ENCODE measurements around the gene LYL1.

Gene LYL1

DNA sequence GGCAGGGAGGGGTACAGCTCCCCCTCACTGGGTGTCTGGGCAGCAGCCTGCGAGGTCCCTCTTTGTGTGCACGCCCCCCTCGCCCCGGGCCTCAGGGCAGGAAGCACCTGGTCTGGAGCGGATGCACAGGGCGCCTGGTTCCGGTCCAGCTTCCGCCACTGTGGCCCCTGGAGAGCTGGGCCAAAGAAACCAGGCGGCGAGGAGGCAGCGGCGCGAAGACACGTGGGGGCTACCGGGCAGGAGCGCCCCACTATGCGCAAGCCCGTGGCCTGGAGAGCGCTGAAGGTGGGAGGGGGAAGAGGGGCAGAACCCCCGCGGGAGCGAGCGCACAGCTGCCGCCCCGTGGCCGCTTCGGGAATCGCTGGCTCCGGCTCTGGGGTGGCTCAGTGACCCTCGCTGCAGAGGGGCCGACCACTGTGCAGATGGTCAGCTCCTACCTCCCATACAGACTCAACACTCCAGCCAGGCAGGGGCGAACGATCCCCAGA lies 1.7 kb upstream of the LYL1 start:
- no peak overlapping the region for H3K4me3 ChIP-seq (ENCODE audit: low read depth, low read length)
- in situ Hi-C loops (cut with HindIII; ENCODE audit: low sequenced_read_pairs) = no loop called here
- TF ChIP-seq, protein P1, sequence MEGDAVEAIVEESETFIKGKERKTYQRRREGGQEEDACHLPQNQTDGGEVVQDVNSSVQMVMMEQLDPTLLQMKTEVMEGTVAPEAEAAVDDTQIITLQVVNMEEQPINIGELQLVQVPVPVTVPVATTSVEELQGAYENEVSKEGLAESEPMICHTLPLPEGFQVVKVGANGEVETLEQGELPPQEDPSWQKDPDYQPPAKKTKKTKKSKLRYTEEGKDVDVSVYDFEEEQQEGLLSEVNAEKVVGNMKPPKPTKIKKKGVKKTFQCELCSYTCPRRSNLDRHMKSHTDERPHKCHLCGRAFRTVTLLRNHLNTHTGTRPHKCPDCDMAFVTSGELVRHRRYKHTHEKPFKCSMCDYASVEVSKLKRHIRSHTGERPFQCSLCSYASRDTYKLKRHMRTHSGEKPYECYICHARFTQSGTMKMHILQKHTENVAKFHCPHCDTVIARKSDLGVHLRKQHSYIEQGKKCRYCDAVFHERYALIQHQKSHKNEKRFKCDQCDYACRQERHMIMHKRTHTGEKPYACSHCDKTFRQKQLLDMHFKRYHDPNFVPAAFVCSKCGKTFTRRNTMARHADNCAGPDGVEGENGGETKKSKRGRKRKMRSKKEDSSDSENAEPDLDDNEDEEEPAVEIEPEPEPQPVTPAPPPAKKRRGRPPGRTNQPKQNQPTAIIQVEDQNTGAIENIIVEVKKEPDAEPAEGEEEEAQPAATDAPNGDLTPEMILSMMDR (IDR thresholded peaks at IDR 0.05; ENCODE audit: low read depth, low read length) = peak; percentile 83
- DNase-seq (ENCODE audit: low read depth, low spot score) = no peak

- TF ChIP-seq, protein P1 (IDR thresholded peaks at IDR 0.05; ENCODE audit: low read depth, low read length) = no peak
- DNase-seq (ENCODE audit: low read depth, low spot score) = no peak
- in situ Hi-C loops (cut with HindIII; ENCODE audit: low sequenced_read_pairs) = no loop called here
- H3K4me3 ChIP-seq (ENCODE audit: low read depth, low read length) = no peak overlapping the region
Observed at GRCh38 chr19:13103581-13104359, 1.1 kb upstream of the LYL1 start.

DNA sequence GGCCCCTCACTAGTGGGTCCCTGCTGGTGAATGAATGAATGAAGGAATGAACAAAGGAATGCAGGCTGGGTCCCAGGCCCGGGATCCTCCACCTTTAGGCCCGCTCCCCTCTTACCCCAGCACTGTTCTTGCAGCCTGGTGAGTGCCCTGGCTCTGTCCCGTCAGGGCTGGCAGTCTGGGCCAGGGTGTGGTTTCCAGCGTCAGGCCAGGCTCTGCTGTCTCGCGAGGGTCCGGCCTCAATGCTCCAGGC lies 317 bp downstream of the LYL1 start:
- TF ChIP-seq, protein P1 (IDR thresholded peaks at IDR 0.05; ENCODE audit: low read depth, low read length) = no peak
- peak overlapping the region; percentile 0 for H3K4me3 ChIP-seq (ENCODE audit: low read depth, low read length)
- no peak for DNase-seq (ENCODE audit: low read depth, low spot score)

GRCh38 chr19:13101590-13102415 lies 855 bp downstream of the LYL1 start:
- no peak for DNase-seq (ENCODE audit: low read depth, low spot score)
- no peak overlapping the region for H3K4me3 ChIP-seq (ENCODE audit: low read depth, low read length)
- in situ Hi-C loops (cut with HindIII; ENCODE audit: low sequenced_read_pairs) = no loop called here
- TF ChIP-seq, protein P1 (IDR thresholded peaks at IDR 0.05; ENCODE audit: low read depth, low read length) = no peak

More for the DNA sequence above, 317 bp downstream of the LYL1 start:
- in situ Hi-C loops (cut with HindIII; ENCODE audit: low sequenced_read_pairs) = no loop called here

DNA sequence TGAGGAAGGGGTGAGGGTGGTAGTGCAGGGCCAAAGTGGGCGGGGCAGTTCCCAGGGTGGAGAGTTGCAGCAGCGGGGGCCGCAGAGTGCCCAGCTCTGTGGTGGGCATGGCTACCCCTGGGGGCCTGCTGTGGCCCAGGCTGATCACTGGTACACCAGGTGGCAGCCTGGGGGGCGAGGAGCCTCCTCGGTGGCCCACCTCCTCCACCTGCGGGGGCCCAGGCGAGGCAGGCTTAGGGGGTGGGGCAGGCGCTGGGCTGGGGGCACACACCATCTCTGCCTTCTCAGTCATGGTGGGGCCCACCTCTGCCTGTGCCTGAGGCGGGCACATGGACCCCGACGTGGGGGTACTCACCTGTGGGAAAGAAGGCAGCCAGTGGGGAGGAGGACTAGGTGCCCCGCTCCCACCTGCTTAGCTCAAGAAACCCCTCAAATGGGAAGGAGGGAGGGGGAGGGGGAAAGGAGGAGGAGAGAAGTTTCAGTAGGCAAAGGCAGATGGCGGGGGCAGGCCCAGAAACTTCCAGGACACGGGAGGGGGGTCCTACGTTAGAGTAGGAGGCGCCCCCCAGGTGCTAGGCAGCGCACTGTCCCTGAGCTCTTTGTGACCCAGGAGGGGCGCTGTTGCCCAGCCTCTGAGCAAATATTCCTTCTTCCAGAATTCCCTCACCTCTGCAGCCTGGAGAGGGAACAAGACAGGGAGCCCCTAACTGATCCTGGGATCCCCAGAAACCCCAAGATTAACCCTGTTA lies 1.6 kb downstream of the LYL1 start:
- DNase-seq (ENCODE audit: low read depth, low spot score) = no peak
- TF ChIP-seq, protein P1 (IDR thresholded peaks at IDR 0.05; ENCODE audit: low read depth, low read length) = peak; percentile 39
- H3K4me3 ChIP-seq (ENCODE audit: low read depth, low read length) = no peak overlapping the region
- in situ Hi-C loops (cut with HindIII; ENCODE audit: low sequenced_read_pairs) = no loop called here

DNA sequence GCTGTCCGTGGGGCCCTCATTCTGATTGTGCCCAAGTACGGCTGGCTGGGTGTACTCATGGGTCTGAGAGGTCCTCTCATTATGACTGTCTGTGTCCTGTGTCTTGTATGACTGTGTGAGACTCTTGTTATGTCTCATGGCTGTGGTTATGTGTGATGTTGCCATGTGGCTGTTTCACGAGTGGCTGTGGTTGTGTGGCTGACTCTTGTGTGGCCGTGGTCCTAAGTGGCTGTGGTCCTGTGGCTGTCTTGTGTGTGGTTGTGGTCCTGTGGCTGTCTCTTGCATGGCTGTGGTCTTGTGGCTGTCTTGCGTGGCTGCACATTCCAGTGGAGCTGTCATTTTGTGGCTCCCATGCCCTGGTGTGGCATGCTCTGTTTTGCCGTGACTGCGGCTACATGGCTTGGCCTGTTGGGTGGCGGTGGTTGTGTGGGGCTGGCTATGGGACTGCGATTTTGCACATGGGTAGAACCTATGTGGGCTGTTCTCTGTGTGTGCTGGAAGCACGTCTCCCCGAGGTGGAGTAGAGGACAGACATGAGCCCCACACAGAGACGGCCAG lies 2.5 kb downstream of the LYL1 start:
- in situ Hi-C loops (cut with HindIII; ENCODE audit: low sequenced_read_pairs) = no loop called here
- DNase-seq (ENCODE audit: low read depth, low spot score) = no peak
- no peak overlapping the region for H3K4me3 ChIP-seq (ENCODE audit: low read depth, low read length)
- TF ChIP-seq, protein P1 (IDR thresholded peaks at IDR 0.05; ENCODE audit: low read depth, low read length) = no peak

All from astrocyte of the spinal cord (primary cell).